Esophagus (tissue), 2 donors: ENCODE data around the gene EIF3C. TPM values are rescaled to one million over a fixed set of nuclear protein-coding genes. Genes with fewer than 3 reads are reported as not detected.
"Not testable (repeated sequence)": the region's sequence is repeated elsewhere in the genome, so short reads cannot be mapped to it uniquely, and the experiment has no call there.

Experiments used
- H3K27ac ChIP-seq, 2 donors: one replicate each; pipeline ENCODE4 v1.5.1; 2013; ENCODE audit warnings: low read depth in 2 of 2, mild to moderate bottlenecking in 2 of 2, inconsistent platforms in 1 of 2, low read length in 1 of 2, moderate library complexity in 1 of 2
- H3K27me3 ChIP-seq, 2 donors: one replicate each; pipeline ENCODE4 v1.6.1; 2013; ENCODE audit warnings: low read length in 2 of 2, control low read depth in 1 of 2, mild to moderate bottlenecking in 1 of 2; ENCODE audit not compliant: insufficient read depth in 2 of 2, control insufficient read depth in 1 of 2
- H3K36me3 ChIP-seq, 2 donors: one replicate each; pipeline ENCODE4 v1.6.1; 2013; ENCODE audit warnings: low read length in 1 of 2; ENCODE audit not compliant: control insufficient read depth in 2 of 2, insufficient read depth in 2 of 2
- H3K4me1 ChIP-seq, 2 donors: one replicate each; pipeline ENCODE4 v1.6.1; 2013; ENCODE audit warnings: low read length in 1 of 2; ENCODE audit not compliant: control insufficient read depth in 2 of 2, insufficient read depth in 2 of 2
- H3K4me3 ChIP-seq, 2 donors: one replicate each; pipeline ENCODE4 v1.5.1; 2013; ENCODE audit warnings: low read length in 2 of 2, mild to moderate bottlenecking in 2 of 2, low read depth in 1 of 2, moderate library complexity in 1 of 2
- H3K9me3 ChIP-seq, 2 donors: one replicate each; pipeline ENCODE4 v1.6.1; 2013; ENCODE audit warnings: mild to moderate bottlenecking in 2 of 2, low read depth in 1 of 2, low read length in 1 of 2, moderate library complexity in 1 of 2; ENCODE audit not compliant: control insufficient read depth in 2 of 2, insufficient read depth in 1 of 2
- WGBS, 2 donors: extraction: QIAGEN DNeasy Blood & Tissue Kit; methylation state at CpG; one replicate each; pipeline ENCODE4 v1.1.7; 2013; 5-methylcytosine and 5-hydroxymethylcytosine counted together
- polyA plus RNA-seq, 2 donors: library from polyadenylated mRNA; stranded (reverse); fragments of 200-250 nt; gene quantifications; one replicate each; pipeline ENCODE4 v1.2.3, GENCODE V29; 2013
- donor health status: healthy with polysubstance abuse.
- donor health status: Bipolar disorder and iron deficiency.

Gene EIF3C
- polyA plus RNA-seq, 2 donors: 303 to 630 TPM

GRCh38 chr16:28746618-28747350, 35.5 kb downstream of the EIF3C start:
- not testable (repeated sequence) for H3K4me1 ChIP-seq, H3K27ac ChIP-seq, H3K36me3 ChIP-seq, H3K27me3 ChIP-seq, H3K4me3 ChIP-seq, H3K9me3 ChIP-seq
- WGBS, 2 donors: 29% methylated on average over 24 of the region's 62 CpGs; no CpG with 5 or more reads in 1 of the 2 donors

- H3K4me3 ChIP-seq, H3K9me3 ChIP-seq, H3K27me3 ChIP-seq, H3K4me1 ChIP-seq, H3K27ac ChIP-seq, H3K36me3 ChIP-seq: not testable (repeated sequence)
- WGBS, 2 donors: 13 to 21% methylated on average over 11 to 22 of the region's 33 CpGs
Measured at GRCh38 chr16:28749997-28750465, 38.8 kb downstream of the EIF3C start.

- H3K4me3 ChIP-seq, H3K9me3 ChIP-seq, H3K27me3 ChIP-seq, H3K4me1 ChIP-seq, H3K36me3 ChIP-seq, H3K27ac ChIP-seq: not testable (repeated sequence)
- WGBS, 2 donors: no CpG with 5 or more reads among the region's 48 CpGs
Measured at GRCh38 chr16:28750469-28751067, 39.3 kb downstream of the EIF3C start.

GRCh38 chr16:28751487-28751886, 40.2 kb downstream of the EIF3C start, which contains the start of gene NPIPB9:
TSS of gene NPIPB9 (plus strand) at chr16:28751787.
- not testable (repeated sequence) for H3K9me3 ChIP-seq, H3K36me3 ChIP-seq, H3K27me3 ChIP-seq, H3K4me1 ChIP-seq, H3K4me3 ChIP-seq, H3K27ac ChIP-seq
- WGBS, 2 donors: no CpG with 5 or more reads among the region's 5 CpGs

- WGBS, 2 donors: no CpG with 5 or more reads among the region's 6 CpGs
- H3K36me3 ChIP-seq, H3K4me3 ChIP-seq, H3K4me1 ChIP-seq, H3K27ac ChIP-seq, H3K9me3 ChIP-seq, H3K27me3 ChIP-seq: not testable (repeated sequence)
Measured at GRCh38 chr16:28781697-28782096, 70.4 kb downstream of the EIF3C start.

- H3K4me1 ChIP-seq, H3K27ac ChIP-seq, H3K27me3 ChIP-seq, H3K4me3 ChIP-seq, H3K9me3 ChIP-seq, H3K36me3 ChIP-seq: not testable (repeated sequence)
- no CpG with 5 or more reads among the region's 4 CpGs for WGBS, 2 donors
Measured at GRCh38 chr16:28782357-28782756, 71.1 kb downstream of the EIF3C start.

Other genes starting within 250 kb of the EIF3C start
- under 1 TPM in 1 of 2 donors, not detected in 1; 0.10 TPM for gene NPIPB7, start 239.1 kb upstream of the EIF3C start, polyA plus RNA-seq
- gene CLN3, start 219.4 kb upstream of the EIF3C start, polyA plus RNA-seq: 10 to 100 TPM; 14.9 to 19.3 TPM
- 1 to 10 TPM; 1.2 TPM for gene APOBR, start 216.8 kb upstream of the EIF3C start, polyA plus RNA-seq
- gene IL27, start 204.6 kb upstream of the EIF3C start, polyA plus RNA-seq: under 1 TPM; 0.04 to 0.14 TPM
- 100 to 1,000 TPM in 1 of 2 donors, 10 to 100 TPM in 1; 88.1 to 161 TPM for gene NUPR1, start 172.5 kb upstream of the EIF3C start, polyA plus RNA-seq
- gene SGF29, start 157.5 kb upstream of the EIF3C start, polyA plus RNA-seq: 10 to 100 TPM; 16.3 to 17.6 TPM
- under 1 TPM; 0.05 to 0.43 TPM for gene SULT1A2, start 114.4 kb upstream of the EIF3C start, polyA plus RNA-seq
- 1 to 10 TPM; 5.6 to 7.9 TPM for gene SULT1A1, start 101.4 kb upstream of the EIF3C start, polyA plus RNA-seq
- gene NPIPB8, start 73.4 kb upstream of the EIF3C start, polyA plus RNA-seq: under 1 TPM in 1 of 2 donors, not detected in 1; 0.06 TPM
- gene NPIPB9, start 40.3 kb downstream of the EIF3C start, polyA plus RNA-seq: under 1 TPM; 0.14 to 0.79 TPM
- gene ATXN2L, start 111.5 kb downstream of the EIF3C start, polyA plus RNA-seq: 10 to 100 TPM; 37.9 to 82.1 TPM
- 100 to 1,000 TPM; 175 to 188 TPM for gene TUFM, start 134.9 kb downstream of the EIF3C start, polyA plus RNA-seq
- gene SH2B1, start 152.4 kb downstream of the EIF3C start, polyA plus RNA-seq: 10 to 100 TPM; 19.9 to 42.7 TPM
- gene ATP2A1, start 167.0 kb downstream of the EIF3C start, polyA plus RNA-seq: under 1 TPM; 0.25 to 0.69 TPM
- 10 to 100 TPM; 23.5 to 46.9 TPM for gene RABEP2, start 213.8 kb downstream of the EIF3C start, polyA plus RNA-seq
- under 1 TPM; 0.22 to 0.41 TPM for gene CD19, start 220.5 kb downstream of the EIF3C start, polyA plus RNA-seq
- gene NFATC2IP, start 239.5 kb downstream of the EIF3C start, polyA plus RNA-seq: 10 to 100 TPM; 19.1 to 28.3 TPM